Daoy (cell line): ENCODE results near the gene IGFBP1. TPM values are rescaled to one million over a fixed set of nuclear protein-coding genes. Genes with fewer than 3 reads are reported as not detected.
A peak's percentile ranks its signal among the peaks of the same experiment; 100 is the strongest.

Source experiments
- DNase-seq: peaks from one replicate; pipeline ENCODE4 v3.0.0-alpha.2; 2015; ENCODE audit warnings: low read depth
- total RNA-seq: library from RNA; depleted of rRNA; stranded (reverse); fragments of >200 nt; shearing (Covaris generic); gene quantifications from 2 replicates; pipeline ENCODE4 v1.2.3, GENCODE V29; 2014

Gene IGFBP1
- total RNA-seq, 1 experiment from 2014 or later, result 0.57 TPM

DNA sequence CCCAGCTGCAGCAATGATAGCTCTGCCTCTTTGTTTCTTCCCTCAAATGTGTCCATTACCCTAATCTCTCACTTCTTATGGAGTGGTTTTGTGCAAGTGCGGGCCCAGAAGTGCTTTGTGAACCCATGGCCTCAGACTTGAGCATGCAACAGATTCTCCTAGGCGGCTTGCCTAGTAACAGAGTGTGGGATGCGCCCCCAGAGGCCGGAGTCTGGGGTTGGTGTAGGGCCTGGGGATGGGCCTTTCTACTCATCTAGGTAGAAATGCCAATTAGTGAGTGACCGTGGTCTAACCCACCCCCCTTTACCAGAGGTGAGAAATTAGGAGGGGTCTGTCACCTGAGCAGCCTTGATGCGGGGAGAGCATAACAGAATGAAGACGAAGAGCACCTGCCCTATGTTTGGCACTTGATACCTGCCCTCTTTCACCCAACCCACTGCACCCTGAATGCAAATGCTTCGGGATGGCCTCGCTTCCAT lies 7.0 kb upstream of the IGFBP1 start:
- no peak for DNase-seq

DNA sequence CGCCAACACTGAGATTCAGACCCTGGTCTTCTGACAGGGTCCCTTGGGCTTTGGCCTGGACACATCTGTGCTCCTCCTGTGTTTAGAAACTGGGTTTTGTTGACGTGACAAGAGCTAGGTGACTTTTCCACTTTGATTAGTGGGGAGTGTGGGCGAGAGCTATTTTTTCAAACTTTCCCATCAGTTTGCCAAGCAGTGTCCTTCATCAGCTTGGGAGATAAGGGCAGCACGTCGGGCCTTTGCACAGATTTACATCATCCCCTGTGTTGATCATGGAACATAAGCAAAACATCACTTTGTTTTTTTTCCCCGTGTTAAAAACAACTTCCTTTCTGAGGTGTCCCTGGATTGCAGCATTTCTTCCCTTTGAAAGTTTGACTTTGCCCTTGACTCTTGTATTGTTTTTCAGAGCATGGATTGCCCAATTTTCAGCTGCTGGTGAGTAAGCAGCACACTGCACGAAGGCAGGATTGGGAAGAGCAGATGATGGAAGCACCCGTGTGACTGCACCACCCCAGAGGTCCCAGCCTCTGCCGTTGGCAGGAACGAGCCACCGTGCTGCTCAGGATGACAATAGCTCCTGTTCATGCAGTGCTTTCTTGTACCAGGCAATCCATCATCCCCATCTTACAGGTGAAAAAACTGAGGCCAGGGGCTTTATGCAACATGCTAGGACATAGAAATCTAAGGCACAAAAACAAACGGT lies 6.4 kb upstream of the IGFBP1 start:
- DNase-seq, result peak; percentile 76

DNA sequence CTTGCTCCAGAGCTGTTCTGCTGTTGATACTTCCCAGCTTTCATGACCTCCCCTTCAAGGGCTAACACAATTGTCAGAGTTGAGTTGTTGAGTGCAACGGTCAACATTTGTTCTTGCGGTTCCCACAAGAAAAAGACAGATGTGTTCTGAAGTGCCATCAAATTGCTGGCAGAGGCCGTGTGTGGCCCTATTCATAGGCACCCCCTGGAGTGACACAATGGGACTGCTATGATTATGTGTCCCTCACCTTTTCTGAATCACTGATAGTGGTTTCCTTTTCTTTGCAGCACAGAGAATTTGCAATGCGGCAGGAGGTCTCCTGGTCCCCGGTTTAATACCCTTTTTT lies 5.8 kb upstream of the IGFBP1 start:
- peak; percentile 83 for DNase-seq

DNA sequence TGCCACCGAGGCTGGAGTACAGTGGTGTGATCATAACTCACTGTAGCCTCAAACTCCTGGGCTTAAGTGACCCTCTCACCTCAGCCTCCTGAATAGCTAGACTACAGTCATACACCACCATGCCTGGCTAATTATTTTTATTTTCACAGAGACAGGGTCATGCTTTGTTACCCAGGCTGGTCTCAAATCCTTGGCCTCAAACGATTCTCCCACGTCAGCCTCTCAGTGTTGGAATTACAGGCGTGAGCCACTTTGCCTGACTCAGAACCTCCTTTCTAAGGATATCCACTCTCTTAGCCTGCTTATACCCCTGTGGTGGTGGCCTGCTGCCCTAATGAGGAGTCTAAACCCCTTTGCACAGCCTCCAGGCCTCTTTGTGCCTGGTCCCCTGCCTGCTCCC lies 4.2 kb upstream of the IGFBP1 start:
- DNase-seq, result peak; percentile 57

DNA sequence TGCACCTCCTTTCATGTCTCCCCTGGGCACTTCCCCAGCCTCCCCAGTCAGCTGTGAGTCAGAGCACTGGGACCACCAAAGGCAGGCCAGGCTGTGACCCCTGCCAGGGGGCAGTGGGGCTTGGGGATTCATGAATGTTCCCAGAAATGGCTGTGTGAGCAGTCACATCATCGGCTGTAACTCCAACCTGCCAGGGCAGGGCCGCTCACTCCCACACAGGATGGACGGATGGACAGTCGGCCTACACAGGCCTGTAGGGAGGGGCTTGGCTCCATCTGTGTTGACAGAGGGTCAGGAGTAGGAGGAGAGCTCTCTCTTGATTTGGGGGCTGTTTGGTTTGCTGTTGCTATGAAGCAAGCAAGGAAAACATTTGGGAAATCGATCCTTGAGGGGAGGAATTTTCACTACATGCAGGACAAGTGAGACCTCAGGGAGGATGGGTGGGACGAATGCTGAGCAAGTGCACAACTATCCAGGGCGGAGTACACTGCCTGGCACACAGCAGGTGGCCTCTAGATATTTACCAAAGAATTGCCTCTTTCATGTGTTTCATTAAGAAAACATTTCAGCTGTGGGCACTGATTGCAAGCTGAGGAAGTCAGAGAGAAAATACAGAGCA lies 2.9 kb upstream of the IGFBP1 start:
- peak; percentile 87 for DNase-seq

DNA sequence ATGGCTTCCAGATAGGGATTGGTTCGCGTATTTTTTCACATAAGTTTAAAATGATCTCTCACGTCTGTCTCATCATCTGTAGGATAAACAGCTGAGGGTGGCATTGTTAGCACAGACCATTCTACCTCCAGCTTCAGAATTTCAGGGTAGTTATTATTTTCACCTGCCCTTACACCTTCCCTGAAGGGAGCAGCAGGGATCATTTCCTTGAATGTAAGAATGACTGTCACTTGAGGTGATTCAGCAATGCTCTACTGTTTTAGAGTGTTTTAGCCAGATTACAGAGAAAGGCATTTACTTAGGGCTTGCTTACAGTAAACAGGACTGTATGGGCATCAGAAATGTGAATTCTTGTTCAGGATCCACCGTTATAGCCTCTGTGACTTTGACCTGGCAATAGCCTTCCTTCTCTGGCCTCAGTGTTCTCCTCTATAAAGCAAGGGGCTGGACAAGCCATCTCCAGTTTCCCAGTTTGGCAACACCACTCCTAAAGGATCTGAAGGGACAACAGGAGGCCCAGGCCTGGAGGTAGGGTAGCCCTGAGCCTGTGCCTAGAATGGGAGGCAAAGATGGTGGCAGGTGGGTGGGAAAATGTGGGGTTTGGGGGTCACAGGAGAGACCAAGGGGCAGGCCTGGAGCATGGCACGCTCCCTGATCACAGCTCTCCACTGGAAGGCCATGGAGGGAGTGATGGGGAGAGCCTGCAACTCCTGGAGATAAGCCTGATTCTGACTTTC lies 1.2 kb upstream of the IGFBP1 start:
- DNase-seq, result no peak

DNA sequence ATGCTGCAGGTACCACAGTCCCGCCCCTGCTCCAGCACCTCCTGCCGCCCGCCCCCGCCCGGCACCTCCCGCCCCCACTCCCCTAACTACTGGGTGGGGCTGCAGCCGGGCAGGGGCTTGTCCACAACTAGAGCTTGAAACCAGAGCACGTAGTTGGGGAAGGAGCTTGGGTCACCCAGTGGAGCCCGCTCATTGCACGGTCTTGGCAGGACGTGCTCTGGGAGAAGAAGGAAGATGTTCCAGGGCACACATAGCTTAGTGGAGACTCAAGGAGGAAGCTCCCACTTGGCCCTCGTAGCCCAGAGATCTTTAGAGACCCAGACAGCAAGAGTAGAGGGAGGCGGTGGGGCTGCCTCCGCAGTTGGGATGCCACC lies 692 bp downstream of the IGFBP1 start:
- no peak for DNase-seq

DNA sequence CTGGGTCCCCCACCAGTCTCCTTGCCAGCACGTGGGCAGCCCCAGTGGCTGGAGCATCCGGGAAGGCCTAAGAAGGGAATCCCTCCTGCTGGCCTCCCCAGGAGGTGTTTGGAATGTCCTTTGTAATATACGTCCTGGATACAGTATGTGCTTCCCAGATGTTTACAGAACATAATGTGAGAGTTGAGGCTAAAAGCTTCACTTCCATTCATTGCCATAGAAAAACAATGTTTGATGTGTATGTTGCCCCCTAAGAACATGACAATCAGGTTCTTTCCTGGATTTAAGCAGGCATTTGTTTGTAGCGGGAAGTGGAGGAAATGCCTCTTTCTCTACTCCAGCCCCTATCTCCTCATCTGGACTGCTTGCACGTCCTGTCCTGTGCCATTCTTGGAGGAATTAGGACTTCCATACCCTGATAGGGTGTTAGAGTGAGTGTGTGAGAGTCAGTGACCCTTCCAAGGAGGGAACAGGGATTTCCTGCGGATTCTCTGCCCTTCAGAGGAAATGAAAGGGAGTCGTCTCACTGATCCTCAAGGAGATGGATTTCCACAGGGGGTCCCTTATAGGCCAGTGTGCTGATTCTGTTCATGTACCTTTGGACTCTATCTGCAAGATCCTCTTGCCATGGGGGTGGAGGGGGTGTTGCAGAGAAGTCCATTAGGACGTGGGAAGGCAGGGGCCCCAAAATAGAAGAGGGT lies 1.2 kb downstream of the IGFBP1 start:
- no peak for DNase-seq

DNA sequence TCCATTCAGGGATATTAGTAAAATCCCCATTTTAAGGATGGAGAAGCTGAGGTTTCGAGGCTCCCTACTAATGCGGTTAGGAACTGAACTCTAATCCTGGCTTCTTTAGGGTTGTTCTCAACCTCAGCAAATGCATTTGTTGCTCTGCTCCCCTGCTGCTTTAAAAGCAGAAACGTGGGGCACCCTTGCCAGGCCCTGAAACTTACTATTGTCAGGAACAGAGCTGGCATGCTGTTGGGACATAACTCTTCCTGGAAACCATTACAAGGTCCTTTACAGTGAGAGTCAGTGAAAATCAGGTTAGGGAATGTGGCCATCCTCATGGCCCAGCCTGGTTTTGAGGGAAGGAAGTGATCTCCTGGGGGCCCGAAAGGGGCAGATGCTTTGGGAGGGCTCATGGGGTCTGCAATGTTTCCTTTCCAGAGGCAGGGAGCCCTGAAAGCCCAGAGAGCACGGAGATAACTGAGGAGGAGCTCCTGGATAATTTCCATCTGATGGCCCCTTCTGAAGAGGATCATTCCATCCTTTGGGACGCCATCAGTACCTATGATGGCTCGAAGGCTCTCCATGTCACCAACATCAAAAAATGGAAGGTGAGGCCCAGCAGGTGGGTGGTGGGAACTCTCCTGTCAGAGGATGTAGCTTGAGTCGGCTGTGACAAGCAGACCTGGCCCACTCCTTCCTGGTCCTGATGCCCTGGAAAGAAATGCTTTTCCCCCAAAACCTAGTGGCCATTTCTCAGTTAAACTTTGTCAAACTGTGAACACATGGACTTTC lies 2.0 kb downstream of the IGFBP1 start:
- DNase-seq, result no peak

DNA sequence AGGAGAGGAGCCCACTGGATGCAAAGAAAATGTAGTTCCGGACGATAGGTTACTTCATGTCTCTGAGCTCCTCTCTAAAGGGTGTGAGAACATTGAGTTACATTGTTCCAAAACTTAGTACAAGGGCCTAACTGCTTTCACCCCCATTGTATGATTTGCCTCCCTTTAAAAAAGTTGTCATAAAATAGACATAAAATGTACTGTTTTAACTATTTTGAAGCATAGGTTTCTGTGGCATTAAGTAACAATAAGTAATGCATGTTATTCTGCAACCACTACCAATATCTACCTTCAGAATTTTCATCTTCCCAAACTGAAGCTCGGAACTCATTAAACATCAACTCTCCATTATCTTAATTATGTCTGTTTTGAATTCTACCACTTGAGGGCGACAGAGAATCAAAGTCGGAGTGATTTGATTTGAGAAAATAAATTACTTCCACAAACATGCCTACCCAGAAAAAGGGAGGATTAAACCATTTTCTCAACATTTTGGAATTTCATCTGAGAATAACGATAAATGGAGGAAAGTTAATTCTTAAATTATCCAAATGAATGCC lies 2.7 kb downstream of the IGFBP1 start:
- DNase-seq, result no peak

DNA sequence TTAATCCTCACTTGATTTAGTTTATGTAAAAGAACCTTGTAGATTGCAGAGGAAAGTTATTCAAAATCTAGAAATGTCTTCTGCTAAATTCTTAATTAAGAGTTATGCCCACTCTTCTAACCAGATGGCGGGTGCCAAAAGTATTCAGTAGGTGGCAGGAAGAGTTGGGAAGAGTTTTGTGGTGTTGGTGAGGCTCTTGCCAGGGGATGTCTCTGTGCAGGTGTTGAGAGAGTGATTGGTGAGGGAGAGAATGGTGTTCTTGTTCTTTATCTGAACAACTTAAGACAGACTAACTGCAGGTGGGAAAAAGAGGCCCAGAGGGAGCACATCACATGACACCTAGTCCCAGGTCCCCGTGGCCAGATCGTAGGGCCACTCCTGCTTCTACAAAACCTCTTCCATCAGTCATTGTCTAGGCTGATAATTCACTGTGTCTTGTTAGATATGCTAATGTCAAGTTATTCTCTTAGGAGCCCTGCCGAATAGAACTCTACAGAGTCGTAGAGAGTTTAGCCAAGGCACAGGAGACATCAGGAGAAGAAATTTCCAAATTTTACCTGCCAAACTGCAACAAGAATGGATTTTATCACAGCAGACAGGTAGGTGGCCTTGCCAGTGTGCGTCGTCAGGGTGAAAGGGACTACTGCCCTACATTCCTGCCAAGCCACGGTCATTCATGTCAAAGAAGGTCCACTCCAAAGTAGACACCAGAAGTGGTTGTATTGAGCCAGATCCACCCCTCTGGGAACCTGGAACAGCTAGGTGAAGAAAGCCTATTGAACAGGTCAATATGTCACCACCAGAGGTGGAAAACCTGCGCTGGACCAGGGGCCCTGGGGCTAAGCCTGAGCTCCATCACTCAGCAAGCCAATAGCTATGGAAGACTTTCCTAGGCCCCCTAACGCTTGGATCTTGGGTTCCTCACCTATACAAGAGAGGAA lies 3.4 kb downstream of the IGFBP1 start:
- no peak for DNase-seq

DNA sequence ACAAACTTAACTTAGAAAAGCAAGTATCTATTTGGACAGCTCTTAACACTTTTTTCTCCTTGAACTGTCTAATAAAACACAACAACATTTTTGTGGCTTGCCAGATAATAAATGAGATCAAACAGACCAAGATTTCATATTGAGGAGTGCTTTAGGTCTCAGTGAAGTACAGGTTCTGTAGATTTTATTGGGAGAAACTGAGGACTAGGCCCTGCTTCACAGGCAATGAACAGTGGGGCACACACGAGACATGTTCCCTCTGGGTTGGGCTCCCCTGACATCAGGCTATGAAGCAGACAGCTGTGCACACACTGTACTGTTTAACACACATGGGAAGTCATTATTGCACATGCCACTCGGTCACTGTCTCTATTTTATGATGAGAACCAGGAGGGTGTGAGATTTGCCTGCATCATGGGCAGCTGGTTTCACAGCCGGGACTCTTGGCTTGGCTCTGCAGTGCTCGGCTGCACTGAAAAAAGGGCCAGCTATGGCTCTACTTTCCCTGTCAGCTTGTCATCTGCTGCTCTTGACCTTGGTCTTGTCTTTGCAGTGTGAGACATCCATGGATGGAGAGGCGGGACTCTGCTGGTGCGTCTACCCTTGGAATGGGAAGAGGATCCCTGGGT lies 4.2 kb downstream of the IGFBP1 start:
- no peak for DNase-seq

DNA sequence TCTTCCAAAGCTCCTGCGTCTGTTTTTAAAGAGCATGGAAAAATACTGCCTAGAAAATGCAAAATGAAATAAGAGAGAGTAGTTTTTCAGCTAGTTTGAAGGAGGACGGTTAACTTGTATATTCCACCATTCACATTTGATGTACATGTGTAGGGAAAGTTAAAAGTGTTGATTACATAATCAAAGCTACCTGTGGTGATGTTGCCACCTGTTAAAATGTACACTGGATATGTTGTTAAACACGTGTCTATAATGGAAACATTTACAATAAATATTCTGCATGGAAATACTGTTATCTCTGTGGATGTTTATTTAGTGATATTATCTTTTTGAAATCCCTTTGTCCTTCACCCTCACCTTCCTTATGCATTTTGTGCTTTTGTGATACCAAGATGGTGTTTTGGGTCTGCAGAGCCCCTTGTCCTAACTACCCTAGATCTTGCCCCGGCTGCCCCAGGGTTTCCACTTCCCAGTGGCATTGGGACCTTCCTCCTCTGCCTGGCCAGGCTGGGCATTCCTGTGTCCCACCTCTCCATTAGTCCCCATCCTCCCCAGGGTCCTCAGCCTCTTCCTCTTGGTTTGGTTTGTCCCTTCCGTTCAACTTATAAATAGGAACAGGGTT lies 5.2 kb downstream of the IGFBP1 start:
- DNase-seq, result no peak

DNA sequence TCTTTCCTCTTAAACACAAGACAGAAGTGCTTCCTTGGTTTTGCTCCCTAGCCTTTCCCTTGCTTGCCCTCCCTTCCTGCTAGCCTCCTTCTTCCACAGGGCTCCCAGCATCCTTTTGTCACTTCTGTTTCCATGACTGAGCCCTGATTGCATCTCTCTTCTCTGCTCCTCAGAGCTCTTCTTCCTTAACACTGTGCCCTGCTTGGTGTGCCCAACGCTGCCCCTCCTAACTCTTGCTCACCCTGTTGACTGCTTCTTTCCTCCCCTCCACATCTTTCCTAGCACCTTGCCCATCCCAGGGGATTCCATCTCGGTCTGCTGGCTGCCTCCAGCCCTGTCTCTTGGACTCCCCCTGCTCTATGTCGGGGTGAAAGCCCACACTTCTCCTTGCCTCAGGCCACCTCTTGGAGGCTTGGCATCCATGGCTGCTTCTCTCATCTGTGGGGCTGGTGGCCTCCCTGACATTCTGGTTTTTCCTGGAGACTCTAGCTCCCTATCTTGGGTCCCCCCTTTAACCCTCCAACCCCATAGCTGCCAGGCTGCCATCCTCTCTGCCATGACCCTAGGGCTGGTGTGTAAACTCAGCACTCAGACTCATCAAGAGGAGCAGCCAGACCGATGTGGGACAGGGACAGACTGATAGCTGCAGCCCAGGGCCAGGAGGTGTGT lies 5.8 kb downstream of the IGFBP1 start:
- no peak for DNase-seq

DNA sequence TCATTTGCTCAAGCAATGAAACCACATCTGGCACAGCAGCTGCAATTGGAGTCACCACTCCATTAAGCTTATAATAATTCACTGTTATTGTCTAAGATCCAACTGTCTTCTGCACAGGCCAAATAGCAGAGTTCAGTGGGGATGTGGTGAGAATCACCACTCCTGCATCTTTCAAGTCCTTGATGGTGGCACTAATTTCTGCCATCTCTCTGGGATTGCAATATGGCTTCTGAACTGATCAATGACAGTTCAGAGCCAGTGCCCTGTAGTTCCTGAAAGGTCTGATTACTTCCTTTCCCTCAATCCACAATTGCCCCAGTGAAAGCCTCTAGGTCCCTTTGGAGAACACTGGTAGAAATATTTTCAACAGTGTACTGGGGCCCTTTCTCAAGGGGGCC lies 6.4 kb downstream of the IGFBP1 start:
- no peak for DNase-seq

DNA sequence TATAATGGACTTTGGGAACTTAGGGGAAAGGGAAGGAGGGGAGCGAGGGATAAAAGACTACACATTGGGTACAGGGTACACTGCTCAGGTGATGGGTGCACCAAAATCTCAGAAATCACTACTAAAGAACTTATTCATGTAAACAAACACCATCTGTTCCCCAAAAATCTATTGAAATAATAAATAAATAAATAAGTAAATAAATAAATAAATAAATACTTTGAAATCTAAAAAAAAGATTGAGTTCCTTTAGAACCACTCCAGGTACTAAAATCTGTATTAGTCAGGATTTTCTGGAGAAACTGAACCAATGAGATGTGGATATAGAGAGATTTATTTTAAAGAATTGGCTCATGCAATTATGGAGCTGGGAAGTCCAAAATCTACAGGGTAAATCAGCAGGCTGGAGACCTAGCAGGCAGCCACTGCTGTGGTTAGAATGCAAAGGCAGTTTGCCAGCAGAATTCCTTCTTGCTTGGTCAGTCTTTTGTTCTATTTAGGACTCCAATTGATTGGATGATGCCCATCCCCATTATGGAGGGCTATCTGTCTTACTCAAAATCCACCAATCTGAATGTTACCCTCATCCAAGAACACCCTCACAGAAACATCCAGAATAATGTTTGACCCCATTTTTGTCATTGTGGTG lies 8.9 kb downstream of the IGFBP1 start:
- DNase-seq, result peak; percentile 79

DNA sequence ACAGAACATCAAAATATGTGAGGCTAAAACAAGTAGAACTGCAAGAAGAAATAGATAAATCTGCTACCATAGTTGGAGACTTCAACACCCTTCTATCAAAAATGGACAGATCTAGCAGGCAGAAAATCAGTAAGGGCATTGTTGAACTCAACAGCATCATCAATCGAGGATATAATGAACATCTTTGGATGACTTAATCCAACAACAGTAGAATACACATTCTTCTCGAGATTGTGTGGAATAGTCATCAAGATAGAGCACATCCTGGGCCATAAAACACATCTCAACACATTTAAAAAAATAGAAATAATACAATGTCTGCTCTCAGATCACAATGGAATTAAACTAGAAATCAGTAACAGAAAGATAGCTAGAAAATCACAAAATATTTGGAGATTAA lies 9.9 kb downstream of the IGFBP1 start:
- no peak for DNase-seq

DNA sequence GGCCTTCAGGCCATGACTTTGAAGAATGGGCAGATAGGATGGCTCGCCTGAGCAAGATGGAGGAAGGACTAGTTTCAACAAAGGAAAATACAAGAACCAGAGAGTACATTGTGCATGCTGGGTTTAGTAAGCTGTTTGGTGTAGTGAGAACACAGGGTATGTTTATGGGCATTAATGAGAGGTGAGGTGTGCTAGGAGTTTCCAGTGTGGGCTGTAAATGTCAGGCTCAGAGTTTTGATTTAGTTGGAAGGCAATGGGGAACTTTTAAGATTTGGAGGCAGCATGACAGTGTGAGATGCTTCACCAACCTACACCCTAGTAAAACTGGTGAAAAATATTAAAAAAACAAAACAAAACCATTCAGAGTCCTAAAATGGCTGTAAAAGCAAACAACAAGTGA lies 13.3 kb downstream of the IGFBP1 start:
- DNase-seq, result no peak
